Heart left ventricle (tissue), 13 donors: ENCODE measurements around the gene OBI1.

Experiments used
- POLR2A ChIP-seq, 2 donors: fragments of 450-650 bp; IDR thresholded peaks; one replicate each; pipeline ENCODE4 v1.6.1; 2017; ENCODE audit warnings: antibody characterized with exemption in 2 of 2, mild to moderate bottlenecking in 2 of 2, moderate library complexity in 2 of 2
- TF ChIP-seq, protein P1 (sequence below), 12 donors: fragments of 200-600 bp; sonication (generic) in 4 of 12; IDR thresholded peaks; one replicate each; pipeline versions ENCODE4 v1.5.0 to v1.8.0; 2018 to 2022; ENCODE audit warnings: antibody characterized with exemption in 12 of 12, mild to moderate bottlenecking in 5 of 12
- donor health status: ischemic (EF 13 %, LVEDD 7.1; RV severe dilation, severe dysfunction).
- donor health status: DM: no; HTN: yes; CAD: no.
- donor health status: DM: no; HTN: no; CAD: no.
- donor health status: ischemic (EF 25% LVEDD 6.9; RV normal size, moderate dysfunction).
- donor health status: ischemic (EF 25% LVEDD 5.7; RV mildly dilated, moderate dysfunction).
- donor health status: ischemic (EF 35%, LVEDD 5.7; RV mildly dilated, moderate dysfunction).
- donor health status: nonischemic (EF 11% LVEDD 7.7; RV severe dilation, severe dysfunction).
- donor health status: DM: yes; HTN: yes; CAD: no.
- donor health status: PGD.
- donor health status: ischemic (EF 29% LVEDD 5.4; RV normal size, mild dysfunction).
- donor health status: nonischemic (EF 23%, LVEDD 6.1; RV moderate dilation, normal function).

DNA sequence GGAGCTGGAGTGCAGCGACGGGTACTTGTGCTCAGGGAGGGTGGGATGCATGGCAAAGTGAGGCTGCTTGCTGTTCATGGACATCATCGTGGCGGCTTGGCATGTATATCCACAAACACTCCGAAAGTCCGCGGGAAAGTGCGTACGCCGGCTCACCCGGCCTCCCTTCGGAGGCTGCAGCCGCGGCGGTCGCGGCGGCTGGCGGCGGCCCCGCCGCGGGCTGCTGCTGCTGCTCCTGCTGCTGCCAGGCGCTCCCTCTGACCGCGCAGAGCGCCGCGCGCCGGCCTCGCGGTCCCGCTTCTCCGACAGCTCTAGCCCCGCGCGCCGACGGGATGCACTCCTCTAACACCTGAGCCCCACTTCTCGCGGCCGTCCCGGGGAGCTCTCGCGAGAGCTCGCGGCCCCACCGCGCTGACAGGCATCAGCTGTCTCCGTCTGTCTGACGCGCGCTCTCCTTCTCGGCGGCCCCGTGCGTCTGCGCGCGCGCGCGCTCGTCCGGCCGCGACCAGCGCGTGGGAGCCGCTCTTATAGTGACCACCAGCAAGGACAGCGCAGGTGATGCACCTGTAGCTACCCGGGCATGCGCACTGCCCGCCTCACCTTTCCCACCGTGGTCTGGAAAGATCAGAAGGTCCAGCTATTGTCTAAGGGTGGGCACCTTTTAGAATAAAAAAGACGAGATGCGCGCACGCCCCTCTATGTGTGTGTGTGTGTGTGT, 55.6 kb downstream of the OBI1 start, which contains the start of gene POU4F1:
- TF ChIP-seq, protein P1, sequence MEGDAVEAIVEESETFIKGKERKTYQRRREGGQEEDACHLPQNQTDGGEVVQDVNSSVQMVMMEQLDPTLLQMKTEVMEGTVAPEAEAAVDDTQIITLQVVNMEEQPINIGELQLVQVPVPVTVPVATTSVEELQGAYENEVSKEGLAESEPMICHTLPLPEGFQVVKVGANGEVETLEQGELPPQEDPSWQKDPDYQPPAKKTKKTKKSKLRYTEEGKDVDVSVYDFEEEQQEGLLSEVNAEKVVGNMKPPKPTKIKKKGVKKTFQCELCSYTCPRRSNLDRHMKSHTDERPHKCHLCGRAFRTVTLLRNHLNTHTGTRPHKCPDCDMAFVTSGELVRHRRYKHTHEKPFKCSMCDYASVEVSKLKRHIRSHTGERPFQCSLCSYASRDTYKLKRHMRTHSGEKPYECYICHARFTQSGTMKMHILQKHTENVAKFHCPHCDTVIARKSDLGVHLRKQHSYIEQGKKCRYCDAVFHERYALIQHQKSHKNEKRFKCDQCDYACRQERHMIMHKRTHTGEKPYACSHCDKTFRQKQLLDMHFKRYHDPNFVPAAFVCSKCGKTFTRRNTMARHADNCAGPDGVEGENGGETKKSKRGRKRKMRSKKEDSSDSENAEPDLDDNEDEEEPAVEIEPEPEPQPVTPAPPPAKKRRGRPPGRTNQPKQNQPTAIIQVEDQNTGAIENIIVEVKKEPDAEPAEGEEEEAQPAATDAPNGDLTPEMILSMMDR (IDR thresholded peaks at IDR 0.05): no peak
- no peak for TF ChIP-seq POLR2A (IDR thresholded peaks at IDR 0.05)
